Nephron progenitor cell (in vitro differentiated cells): ENCODE results near the gene COL20A1.

Experiments used
- DNase-seq: peaks from one replicate; pipeline ENCODE4 v3.0.0; 2021
- H3K27ac Mint-ChIP-seq: 2 replicates; pipeline ENCODE4 v1.8.0; 2021; ENCODE audit warnings: mild to moderate bottlenecking, moderate library complexity, mixed read lengths
- H3K27me3 Mint-ChIP-seq: 2 replicates; pipeline ENCODE4 v1.8.0; 2021; ENCODE audit warnings: mild to moderate bottlenecking, low read depth, mixed read lengths; ENCODE audit not compliant: poor library complexity
- H3K36me3 Mint-ChIP-seq: 2 replicates; pipeline ENCODE4 v1.8.0; 2021; ENCODE audit warnings: low read depth, mixed read lengths
- H3K4me1 Mint-ChIP-seq: 2 replicates; pipeline ENCODE4 v1.8.0; 2021; ENCODE audit warnings: mixed read lengths
- H3K4me3 Mint-ChIP-seq: 2 replicates; pipeline ENCODE4 v1.8.0; 2021; ENCODE audit warnings: mild to moderate bottlenecking, moderate library complexity, mixed read lengths
- H3K9me3 Mint-ChIP-seq: 2 replicates; pipeline ENCODE4 v1.8.0; 2021; ENCODE audit warnings: mild to moderate bottlenecking, moderate library complexity, mixed read lengths
- CTCF ChIP-seq: fragments of 200-600 bp; sonication (generic); IDR thresholded peaks from 2 replicates; pipeline ENCODE4 v1.5.0; 2021; ENCODE audit warnings: antibody characterized with exemption

Gene COL20A1

GRCh38 chr20:63342561-63343459 lies 49.8 kb downstream of the COL20A1 start:
- TF ChIP-seq CTCF = no peak
- Mint-ChIP-seq H3K36me3 (no peaks in the 10 kb centered on the region), H3K27me3 (peaks cover 24% of the 10 kb centered on the region), H3K4me3 (no peak overlapping the region), H3K27ac (no peak overlapping the region), H3K4me1 (peaks cover 37% of the 10 kb centered on the region), H3K9me3 (peaks cover 10% of the 10 kb centered on the region)
- no peak for DNase-seq

DNA sequence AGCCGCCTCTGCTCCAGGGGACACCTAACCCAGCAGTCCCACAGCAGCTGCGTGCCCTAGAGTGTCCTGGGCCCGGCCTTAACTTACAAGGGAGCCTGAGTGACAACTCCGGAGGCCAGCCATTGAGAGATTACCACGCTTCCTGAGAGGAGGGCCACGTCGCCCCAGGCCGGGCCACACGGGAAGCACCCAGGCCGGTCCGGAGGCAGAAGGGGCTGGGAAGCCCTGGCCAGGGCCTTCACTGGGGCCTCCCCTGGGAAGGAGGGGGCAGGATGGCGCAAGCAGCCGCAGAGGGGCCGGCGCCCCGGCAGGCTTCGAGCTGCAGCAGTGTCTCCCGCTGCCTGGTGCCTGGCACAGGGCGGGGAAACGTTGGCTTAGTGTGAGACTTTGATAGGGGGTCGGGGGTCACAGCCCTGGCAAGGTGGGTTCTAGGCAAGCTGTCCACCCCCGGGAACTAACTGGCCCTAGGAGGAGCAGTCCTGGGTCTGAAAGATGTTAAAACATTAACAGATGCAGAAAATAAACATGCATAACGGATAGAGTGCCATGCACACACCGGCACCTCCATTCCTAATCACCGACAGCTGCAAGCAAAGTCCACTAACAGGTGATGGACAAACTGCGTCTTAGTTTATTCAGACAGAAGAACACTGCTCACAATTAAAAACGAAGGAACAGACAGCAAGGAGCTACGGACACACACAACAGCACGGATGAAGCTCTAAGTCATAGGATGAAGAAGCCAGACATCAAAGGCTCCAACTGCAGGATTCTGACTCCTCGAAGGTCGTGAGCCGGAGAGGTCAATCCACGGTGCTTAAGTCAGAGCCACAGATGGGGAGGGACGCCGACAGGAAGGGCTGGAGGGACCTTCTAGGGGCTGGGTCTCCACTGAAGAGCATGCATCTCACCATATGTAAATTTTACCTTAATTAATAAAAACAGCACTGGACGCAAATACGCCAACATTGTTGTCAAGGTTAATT lies 50.8 kb downstream of the COL20A1 start:
- TF ChIP-seq CTCF = no peak

DNA sequence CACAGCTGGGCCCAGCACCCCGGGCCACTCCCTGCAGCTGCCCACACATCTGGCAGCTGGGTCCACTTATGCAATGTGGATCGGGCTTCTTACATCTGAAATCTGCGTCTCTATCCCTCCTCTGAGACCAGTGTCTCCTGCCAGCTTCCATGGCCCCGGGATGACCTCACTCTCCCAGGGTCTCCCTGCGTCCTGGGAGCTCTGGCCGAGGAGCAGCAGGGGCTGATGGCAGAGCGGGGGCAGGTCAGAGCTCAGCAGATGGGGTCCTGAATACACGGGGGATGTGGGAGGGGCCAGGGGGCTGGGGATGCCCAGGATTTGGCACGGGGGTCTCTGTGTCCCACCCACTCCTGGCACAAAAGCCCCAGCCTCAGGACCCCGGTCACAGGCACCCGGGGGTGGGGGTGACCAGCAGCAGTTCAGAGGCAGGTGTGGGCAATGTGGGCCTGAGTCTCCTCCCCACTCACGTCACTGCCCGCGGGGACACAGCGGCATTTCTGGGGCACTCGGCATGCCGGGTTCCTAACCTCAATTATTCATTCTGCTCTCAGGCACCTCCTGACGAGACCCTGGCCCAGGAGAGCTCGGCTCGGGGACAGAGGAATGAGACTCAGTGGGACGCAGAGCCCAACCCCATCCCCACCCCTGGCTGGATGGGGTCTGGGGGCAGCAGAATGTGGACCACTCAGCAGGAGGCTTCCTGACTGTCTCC lies 51.8 kb downstream of the COL20A1 start:
- TF ChIP-seq CTCF = no peak
- no peak overlapping the region for H3K27ac Mint-ChIP-seq
- DNase-seq = no peak
- no peaks in the 10 kb centered on the region for H3K36me3 Mint-ChIP-seq
- no peak overlapping the region for H3K4me3 Mint-ChIP-seq
- peaks cover 10% of the 10 kb centered on the region for H3K9me3 Mint-ChIP-seq
- peaks cover 30% of the 10 kb centered on the region for H3K4me1 Mint-ChIP-seq
- peaks cover 17% of the 10 kb centered on the region for H3K27me3 Mint-ChIP-seq

More for the DNA sequence above, 50.8 kb downstream of the COL20A1 start:
- DNase-seq = no peak
- H3K4me1 Mint-ChIP-seq = peaks cover 30% of the 10 kb centered on the region
- no peak overlapping the region for H3K27ac Mint-ChIP-seq
- peaks cover 10% of the 10 kb centered on the region for H3K9me3 Mint-ChIP-seq
- no peaks in the 10 kb centered on the region for H3K36me3 Mint-ChIP-seq
- H3K4me3 Mint-ChIP-seq = peak overlapping the region; percentile 28
- H3K27me3 Mint-ChIP-seq = peaks cover 17% of the 10 kb centered on the region

DNA sequence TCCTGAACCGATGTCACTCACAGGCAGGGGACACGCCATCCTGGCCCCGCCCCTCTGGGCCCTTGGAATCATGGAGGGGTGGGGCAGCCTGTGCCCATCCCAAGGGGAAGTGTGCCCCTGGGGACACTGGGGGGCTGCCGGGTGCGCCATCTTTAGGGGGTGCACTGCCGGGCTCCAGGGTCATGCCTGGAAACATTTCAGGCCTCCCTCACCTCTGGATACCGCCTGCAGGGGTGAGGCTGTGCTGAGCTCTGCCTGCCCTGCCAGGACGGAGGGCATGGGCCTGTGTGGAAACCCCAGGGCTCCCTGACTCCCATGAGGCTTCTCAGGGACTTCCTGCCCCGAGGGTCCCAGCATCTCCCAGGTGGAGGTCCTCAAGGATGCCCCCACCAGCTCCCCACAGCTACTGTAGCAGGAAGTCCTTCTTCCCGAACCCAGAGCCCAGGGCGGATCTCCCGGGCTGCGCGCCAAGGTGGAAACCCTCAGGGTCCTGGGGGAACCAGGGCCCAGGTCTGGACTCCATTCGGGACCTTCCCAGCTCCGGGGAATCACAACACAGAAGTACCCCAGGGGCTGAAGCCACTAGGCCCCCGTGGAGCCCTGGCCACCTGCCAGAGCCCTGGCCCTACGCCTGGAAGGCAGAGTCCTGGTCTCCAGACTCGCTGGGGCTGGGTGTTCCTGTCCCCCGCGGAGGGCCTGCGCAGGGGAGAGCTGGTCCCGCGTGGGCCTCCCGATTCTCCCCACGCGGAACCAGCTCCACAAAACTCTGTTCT lies 52.5 kb downstream of the COL20A1 start:
- no peak overlapping the region for H3K4me3 Mint-ChIP-seq
- H3K27me3 Mint-ChIP-seq = peaks cover 19% of the 10 kb centered on the region
- no peak for DNase-seq
- H3K36me3 Mint-ChIP-seq = no peaks in the 10 kb centered on the region
- peaks cover 35% of the 10 kb centered on the region for H3K4me1 Mint-ChIP-seq
- H3K27ac Mint-ChIP-seq = no peak overlapping the region
- no peak for TF ChIP-seq CTCF
- H3K9me3 Mint-ChIP-seq = peaks cover 14% of the 10 kb centered on the region
